GM18498 (cell line): ENCODE data around the gene ZNF791.
"Not testable (repeated sequence)": the region's sequence is repeated elsewhere in the genome, so short reads cannot be mapped to it uniquely, and the experiment has no call there.

Experiments used
- ATAC-seq: cut with Tn5 transposase; IDR thresholded peaks from one replicate; pipeline ENCODE4 v1.9.1; 2021; ENCODE audit warnings: mild to moderate bottlenecking, moderate library complexity; ENCODE audit not compliant: unreplicated experiment

The ZNF791 gene

GRCh38 chr19:12628040-12629022 lies 17.6 kb downstream of the ZNF791 start:
- no peak for ATAC-seq

DNA sequence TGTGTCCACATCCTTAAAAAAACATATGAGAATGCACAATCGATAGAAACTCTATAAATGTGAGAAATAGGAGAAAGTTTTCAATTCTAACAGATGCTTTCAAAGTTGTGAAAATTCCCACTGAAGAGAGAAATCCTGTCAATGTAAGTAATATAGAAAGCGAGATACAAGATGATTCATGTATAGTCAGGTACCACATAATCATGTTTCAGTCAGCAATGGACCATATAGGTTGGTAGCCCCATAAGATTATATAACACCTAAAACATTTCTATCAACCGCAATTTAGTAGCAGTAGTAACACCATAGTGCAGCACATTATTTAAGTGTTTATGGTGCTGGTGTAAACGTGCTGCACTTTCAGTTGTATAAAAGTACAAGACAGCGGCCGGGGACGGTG lies 18.5 kb downstream of the ZNF791 start:
- ATAC-seq = no peak

DNA sequence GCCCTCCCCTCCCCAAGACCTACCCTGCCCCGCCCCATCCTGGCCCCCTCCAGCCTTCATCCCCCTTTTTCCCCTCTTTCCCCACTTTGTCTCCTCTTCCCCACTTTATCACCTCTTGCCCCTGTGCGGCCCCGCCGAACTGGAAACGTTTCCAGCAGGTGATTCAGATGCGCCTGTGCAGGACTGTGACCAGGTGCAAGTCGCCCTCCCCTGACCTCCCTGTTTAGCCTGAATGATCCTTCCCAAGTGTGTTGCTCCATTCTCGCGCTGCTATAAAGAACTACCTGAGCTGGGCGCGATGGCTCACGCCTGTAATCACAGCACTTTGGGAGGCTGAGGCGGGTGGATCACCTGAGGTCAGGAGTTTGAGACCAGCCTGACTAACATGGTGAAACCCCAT lies 25.9 kb downstream of the ZNF791 start:
- ATAC-seq = no peak

GRCh38 chr19:12638611-12639182 lies 28.0 kb downstream of the ZNF791 start:
- no peak for ATAC-seq

DNA sequence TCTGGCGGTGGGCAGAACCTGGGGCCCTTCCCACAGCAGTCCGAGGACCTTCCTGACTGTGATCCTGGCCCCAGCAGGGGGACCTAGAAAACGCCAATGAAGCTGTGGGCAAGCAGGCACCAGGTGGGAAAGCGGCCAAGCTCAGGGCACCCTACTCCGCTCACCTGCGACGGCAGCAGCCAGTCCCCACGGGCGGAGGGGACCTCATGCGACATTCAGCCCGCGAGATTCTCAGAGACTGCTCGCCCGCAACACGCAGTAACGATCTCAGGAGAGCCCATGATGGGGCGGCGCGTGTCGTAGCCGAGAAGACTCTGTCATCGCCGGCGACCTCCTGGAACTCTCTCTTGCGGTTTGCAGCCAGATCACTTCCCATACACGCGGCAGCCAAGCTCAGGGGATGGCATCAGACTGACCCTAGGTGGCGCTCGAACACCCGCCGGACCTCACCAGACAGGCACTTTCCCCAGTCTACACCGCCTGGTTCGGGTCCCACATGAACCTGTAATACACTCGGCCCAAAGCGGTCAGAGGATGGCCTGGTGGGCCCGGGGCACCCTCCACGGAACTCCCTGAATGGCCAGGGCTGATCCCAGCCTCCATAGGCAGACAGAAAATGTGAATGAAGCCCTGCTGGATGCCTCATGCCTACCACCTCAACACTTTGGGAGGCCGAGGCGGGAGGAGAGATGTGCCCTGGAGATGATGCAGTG lies 29.3 kb downstream of the ZNF791 start:
- no peak for ATAC-seq

GRCh38 chr19:12641456-12641855 lies 30.7 kb downstream of the ZNF791 start:
- ATAC-seq = no peak

- ATAC-seq = no peak
Measured at GRCh38 chr19:12642506-12642905, 31.8 kb downstream of the ZNF791 start.

- not testable (repeated sequence) for ATAC-seq
Measured at GRCh38 chr19:12643716-12644115, 33.0 kb downstream of the ZNF791 start.

DNA sequence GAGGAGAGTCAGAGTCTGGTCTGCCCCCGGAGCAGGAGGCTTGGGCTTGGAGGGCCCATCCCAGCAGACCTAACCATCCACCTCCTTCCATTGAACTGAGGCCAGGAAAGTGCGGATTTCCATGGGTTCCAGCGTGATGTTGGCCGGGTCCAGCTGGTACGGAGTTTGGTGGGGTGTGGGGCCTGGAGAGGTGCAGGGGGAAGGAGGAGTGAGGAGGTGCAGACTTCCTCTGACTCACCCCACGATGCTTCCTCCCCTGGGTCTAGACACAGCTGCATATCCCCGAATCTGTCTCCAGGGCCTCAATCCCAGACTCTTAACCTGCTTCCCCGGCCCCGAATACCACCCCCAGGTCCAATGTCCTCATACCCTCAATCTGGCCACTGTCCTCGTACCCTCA lies 35.8 kb downstream of the ZNF791 start:
- ATAC-seq = no peak

DNA sequence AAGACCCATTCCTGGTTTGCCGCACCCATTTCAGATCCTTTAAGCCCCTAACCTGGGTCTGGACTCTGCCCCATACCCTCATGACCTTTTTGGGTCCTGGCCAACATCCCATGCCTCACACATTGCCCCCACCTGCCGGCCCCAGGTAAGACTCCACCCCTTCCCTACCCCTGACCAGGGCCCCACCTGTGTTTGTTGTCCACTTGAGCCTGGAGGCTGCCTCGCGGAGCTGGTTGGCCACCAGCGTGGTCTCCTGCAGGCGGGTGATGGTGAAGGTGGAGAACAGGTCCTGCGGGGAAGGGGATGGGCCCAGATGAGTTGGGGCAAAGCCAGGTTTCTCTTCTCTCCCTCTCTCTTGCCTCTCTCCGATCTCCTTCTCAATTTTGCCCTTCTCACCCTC lies 36.3 kb downstream of the ZNF791 start:
- ATAC-seq = no peak

- ATAC-seq = no peak
Measured at GRCh38 chr19:12647490-12648071, 36.9 kb downstream of the ZNF791 start.

GRCh38 chr19:12648088-12648487 lies 37.4 kb downstream of the ZNF791 start:
- no peak for ATAC-seq

DNA sequence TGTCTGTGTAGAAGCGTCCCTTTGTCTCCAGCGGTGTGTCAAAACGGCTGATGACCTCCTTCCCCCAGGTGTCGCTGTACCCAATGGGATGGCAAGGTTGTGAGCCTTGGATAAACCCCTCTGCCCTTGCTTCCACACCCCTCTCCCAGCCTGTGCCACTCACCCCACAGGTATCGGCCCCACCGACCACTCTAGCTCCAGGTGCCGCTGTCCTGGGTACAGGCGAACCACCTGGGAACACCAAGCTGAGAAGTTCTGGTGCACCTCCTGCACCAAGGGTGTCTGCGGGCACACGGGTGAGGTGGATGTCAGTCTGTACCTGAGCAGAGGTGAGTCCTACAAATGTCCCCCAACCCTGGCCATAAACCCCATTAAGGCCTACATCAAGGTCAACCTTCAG lies 39.2 kb downstream of the ZNF791 start:
- no peak for ATAC-seq

DNA sequence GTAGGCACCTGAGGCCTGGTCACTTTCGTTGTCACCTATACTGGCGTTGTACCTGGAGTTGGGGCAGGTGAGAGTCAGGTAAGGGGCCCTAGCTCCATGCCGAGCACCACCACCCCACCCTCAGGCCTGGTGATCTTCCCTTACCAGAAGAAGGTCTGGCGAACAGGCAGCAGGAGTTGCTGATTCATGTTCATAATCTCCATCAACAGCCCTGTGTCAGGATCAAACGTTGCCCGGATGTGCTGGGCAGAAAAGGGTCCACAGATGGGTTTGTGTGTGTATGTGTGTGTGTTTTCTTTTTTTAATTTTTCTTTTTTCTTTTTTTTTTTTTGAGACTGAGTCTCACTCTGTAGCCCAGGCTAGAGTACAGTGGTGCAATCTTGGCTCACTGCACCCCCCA lies 41.5 kb downstream of the ZNF791 start:
- ATAC-seq = no peak

- ATAC-seq = no peak
Measured at GRCh38 chr19:12655546-12655945, 44.8 kb downstream of the ZNF791 start.

GRCh38 chr19:12656899-12657571 lies 46.3 kb downstream of the ZNF791 start:
- no peak for ATAC-seq

DNA sequence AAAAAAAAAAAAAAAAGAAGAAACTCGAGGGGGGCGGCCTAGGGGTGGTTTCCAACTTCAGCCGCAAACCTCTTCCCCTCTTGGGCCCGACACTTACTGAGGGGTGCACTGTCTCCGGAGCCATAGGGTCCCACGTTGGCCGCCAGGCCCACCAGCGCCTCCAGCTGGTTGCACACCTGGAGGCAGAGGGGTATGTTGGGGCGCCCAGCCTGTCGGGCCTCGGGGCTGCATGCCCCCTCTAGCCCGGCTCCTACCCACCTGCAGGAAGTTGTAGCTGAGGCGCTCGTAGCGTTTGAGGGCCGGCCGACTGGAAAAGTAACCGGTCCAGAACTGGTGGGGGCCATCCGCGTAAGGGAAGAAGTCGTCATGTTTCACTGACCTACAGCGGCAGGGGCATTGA lies 47.2 kb downstream of the ZNF791 start:
- ATAC-seq = no peak

- ATAC-seq = no peak
Measured at GRCh38 chr19:12660980-12661379, 50.3 kb downstream of the ZNF791 start.

DNA sequence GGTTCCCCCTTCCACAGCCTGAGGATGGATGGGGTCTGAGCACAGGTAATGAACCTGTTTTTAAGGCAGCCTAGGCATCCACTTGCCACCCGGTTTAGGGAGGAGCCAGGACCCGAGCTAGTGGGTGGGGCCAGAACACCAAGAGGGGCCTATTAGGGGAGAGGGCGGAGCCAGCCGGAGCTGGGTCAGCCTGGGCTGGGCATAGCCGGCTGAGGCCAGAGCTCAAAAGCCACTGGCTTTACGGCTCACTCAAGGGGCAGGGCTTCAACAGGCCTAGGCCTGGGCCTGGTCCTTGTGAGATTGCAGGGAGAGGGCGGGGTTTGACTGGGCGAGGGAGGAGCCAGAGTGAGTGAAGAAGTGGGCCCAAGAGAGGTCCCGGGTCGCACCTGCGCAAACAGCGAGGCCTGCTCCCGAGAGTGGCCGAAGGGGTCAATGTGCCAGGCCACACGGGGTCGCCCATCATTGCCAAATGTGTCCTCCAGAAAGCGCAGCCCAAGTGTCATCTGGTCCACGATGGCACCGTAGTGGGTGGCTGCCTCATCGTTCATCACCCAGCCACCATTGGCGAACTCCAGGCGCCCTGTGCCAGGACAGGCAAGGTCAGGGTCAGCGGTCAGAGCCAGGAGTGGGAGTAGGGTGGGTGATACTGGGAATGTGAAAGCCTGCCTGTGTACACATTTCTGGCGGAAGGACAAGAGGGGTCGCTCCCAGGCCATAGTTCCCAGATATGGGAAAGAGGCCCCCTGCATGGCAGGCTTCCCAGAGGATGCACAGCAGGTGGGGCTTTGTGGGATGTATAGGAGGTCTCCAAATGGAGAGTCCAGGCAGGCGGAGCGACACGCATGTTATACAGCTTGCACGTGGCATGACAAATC lies 53.9 kb downstream of the ZNF791 start:
- ATAC-seq = no peak

DNA sequence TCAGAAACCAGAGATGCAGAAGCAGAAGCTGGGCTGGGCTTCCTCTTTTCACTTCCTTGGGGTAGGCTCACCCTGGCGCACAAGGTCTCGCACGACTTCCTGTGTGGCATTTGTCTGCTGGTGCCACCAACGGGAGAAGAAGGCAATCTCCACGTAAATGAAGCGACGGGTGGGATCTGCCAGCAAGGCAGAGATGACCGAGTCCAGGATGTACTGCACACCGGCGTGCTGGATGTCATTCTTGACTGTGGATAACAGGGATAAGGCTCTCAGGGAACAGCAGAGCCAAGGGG lies 54.5 kb downstream of the ZNF791 start:
- ATAC-seq = peak; percentile 38
